Non-pigmented ciliary epithelial cell (primary cell): ENCODE results near the gene TMC7.

Source experiments
- DNase-seq: peaks from one replicate; pipeline ENCODE4 v3.0.0-alpha.2; 2010; ENCODE audit warnings: low read depth

Gene TMC7

GRCh38 chr16:19089410-19089955 is 105.7 kb downstream of the TMC7 start:
- DNase-seq, result no peak

DNA sequence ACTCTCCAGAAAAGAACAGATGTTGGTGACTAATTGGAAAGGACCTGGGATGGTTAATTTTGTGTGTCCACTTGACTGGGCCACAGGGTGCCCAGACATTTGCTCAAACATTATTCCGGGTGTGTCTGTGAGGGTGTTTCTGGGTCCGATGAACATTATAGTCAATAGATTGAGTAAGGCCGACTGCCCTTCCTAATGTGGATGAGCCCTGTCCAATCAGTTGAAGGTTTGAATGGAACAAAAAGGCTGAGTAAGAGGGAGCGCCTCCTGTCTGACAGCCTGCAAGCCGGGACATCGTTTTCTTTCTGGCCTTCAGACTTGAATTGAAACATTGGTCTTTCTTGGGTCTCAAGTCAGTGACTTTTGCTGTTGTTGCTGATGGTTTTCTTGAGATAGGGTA is 107.2 kb downstream of the TMC7 start:
- no peak for DNase-seq

GRCh38 chr16:19092653-19093410 is 109.1 kb downstream of the TMC7 start:
- no peak for DNase-seq

GRCh38 chr16:19093631-19094541 is 110.2 kb downstream of the TMC7 start:
- no peak for DNase-seq

DNA sequence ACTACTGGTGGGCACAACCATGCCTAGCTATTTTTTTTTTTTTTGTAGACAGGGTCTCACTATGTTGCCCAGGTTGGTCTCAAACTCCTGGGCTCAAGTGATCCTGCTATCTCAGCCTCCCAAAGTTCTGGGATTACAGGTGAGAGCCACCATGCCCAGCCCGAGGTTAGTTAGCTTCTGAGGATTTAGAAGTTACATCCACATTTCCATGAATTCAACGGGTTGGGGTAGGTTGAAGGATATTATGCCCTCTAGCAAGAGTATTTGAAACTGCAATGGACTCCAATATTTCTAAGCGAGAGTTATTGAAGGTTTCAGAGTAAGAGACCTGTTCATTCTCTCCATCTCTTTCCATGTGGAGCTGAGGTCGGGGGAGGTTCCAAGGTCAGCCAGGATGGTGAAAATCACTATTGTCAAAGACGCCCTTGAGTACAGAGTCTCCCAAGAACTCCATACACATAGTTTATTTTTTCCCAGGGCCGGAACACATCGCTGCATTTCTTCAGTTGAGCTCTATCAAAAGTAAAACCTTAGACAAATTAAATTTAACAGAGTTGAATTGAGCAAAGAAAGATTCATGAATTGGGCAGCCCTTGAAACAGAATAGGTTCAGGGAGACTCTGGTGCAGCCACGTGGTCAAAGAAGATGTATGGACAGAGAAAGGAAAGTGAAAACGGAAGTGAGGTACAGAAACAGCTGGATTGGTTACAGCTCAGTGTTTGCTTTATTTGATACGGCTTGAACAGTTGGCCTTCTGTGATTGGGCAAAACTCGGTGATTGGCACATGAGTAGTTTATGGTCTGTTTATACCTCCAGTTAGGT is 111.0 kb downstream of the TMC7 start:
- no peak for DNase-seq

GRCh38 chr16:19095654-19096053 is 111.9 kb downstream of the TMC7 start:
- no peak for DNase-seq

- no peak for DNase-seq
Measured at GRCh38 chr16:19098173-19098572, 114.4 kb downstream of the TMC7 start.

- no peak for DNase-seq
Measured at GRCh38 chr16:19102187-19102872, 118.6 kb downstream of the TMC7 start.

DNA sequence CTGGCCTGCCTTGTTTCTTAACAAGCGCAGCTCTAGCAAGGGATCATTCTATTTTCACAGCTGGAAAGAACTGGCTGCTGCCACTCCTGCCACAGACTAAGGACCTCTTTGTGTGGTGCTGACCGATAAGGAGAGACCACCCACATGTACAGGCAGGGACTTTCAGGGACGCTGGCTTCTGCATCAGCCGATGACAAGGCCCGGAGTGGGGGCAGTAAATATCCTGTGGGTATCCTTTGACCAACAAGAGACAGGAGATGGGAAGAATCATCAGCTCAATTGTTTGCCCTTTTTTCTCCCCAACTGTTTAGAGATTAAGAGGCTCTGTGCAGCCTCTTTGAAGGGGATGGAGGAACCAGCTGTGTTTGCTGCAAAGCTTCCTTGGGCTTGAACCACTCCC is 120.9 kb downstream of the TMC7 start:
- no peak for DNase-seq

DNA sequence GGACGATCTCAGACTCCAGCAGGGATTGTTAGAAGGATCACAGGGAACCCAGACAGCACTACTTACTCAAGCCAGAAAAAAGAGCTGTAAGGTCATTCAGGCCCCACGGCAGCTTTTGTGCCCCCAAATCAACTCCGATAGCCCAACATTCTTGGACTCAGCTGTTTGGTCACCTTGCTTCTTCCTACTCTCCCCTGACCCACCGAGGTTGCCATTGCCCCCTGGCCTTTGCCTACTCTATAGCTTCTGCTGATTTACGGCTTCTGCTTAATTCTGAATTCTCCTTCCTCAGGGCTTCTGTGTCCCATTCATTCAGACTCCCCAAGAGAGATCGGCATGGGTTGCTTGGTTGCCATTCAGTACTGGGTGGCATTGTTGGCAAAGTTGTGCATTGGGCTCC is 121.4 kb downstream of the TMC7 start:
- no peak for DNase-seq

DNA sequence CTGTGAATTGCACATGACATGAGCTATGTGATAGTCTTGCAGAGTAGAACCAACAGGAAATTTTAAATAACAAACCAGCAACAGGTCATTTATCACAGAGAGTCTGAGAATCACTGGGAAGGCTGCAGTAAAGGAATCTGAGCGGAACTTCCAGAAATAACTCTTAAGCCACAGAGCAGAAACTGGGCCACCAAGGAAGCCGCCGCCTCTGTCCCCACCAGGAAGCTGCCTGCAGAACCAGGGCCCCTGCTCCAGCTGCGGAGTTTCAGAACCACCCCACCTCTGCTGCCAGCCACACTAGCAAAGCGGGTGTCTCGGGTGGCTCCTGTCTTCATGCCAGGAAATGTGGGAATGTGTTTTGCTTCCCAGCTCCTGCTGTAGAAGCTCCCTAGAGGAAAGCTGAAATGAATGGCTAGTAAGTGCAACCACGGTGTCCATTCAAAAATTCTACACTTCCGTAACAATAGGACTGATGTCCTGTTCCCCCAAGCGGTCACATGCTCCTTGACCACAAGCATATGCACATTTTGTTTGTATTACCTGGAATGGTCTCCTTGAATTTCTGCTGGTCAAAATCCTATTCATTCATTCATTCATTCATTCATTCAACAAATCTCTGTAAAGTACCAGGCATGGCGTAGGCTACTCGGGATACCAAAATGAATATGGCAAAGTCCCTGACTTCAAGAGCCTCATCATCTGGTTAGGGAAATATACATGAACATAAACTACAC is 122.3 kb downstream of the TMC7 start:
- DNase-seq, result no peak

- DNase-seq, result no peak
Measured at GRCh38 chr16:19106625-19107020, 122.9 kb downstream of the TMC7 start.

DNA sequence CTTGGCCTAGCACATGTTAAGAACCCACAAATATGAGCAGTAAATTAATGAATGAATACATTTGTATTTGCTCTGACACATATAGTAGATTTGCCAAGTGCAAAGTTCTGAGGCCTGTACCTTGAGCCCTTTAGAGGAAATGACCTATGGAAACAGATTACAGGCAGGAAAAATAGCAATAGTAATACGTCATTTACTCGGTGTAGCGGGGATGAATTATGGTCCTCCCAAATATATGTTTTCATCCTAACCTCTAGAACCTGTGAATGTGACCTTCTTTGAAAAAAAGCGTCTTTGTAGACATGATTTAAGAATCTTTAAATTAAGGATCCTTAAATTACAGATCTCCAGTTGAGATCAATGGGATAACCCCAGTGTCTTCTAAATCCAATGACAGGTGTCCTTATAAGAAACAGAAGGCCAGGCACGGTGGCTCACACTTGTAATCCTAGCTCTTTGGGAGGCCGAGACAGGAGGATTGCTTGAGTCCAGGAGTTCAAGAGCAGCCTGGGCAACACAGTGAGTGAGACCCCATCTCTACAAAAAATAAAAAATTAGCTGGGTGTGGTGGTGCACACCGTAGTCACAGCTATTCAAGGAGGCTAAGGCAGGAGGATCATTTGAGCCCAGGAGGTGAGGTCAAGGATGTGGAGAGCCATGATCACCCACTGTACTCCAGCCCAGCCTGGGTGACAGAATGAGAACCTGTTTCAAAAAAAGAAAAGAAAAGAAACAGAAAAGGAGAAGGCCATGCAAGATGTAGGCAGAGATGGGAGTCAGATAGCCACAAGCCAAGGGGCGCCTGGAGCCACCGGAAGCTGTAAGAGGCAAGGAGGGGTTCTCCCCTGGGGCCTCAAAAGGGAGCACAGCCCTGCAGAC is 124.9 kb downstream of the TMC7 start:
- DNase-seq, result no peak

- DNase-seq, result no peak
Measured at GRCh38 chr16:19109288-19109664, 125.5 kb downstream of the TMC7 start.

DNA sequence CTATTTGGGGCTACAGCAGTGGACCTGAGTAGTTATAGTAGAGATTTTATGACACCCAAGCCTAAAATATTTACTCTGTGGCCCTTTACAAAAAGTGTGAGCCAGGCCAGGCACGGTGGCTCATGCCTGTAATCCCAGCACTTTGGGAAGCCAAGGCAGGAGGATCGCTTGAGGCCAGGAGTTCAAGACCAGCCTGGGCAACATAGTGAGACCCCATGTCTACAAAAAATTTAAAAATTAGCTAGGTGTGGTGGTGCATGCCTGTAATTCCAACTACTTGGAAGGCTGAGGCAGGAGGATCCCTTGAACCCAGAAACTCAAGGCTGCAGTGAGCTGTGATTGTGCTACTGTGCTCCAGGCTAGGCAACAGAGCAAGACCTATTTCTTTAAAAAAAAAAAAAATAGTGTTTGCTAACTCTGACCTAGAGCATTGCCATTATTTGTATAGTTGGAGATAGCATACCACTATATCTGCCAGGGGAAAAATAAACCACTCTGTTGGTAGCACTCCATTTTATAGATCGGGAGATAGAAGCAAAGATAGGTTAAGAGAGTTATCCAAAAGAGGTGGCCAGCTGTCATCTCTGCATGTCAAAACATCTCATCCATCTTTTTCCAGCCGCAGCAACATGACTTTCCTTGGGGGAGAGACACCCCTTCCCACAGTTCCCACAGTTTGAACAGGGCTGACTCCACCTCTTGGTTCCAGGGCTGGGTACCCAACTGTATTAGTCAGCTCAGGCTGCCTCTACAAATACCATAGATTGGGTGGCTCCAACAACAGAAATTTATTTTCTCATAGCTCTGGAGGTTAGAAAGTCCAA is 127.0 kb downstream of the TMC7 start:
- DNase-seq, result no peak

GRCh38 chr16:19112099-19112407 is 128.3 kb downstream of the TMC7 start:
- DNase-seq, result no peak
